Duodenal mucosa (tissue), 2 donors: ENCODE data around the gene FAM156A.
"Not testable (repeated sequence)": the region's sequence is repeated elsewhere in the genome, so short reads cannot be mapped to it uniquely, and the experiment has no call there.

Source experiments
- H3K27ac ChIP-seq: one replicate; pipeline ENCODE4 v1.7.0; 2013; ENCODE audit warnings: low read depth, low read length
- H3K27me3 ChIP-seq, 2 donors: one replicate each; pipeline ENCODE4 v1.7.0; 2013; ENCODE audit warnings: low read length in 2 of 2, control low read depth in 1 of 2; ENCODE audit not compliant: insufficient read depth in 2 of 2, control insufficient read depth in 1 of 2
- H3K36me3 ChIP-seq, 2 donors: one replicate each; pipeline ENCODE4 v1.7.0; 2013; ENCODE audit warnings: low read length in 2 of 2, control low read depth in 1 of 2; ENCODE audit not compliant: insufficient read depth in 2 of 2, control insufficient read depth in 1 of 2
- H3K4me1 ChIP-seq, 2 donors: one replicate each; pipeline ENCODE4 v1.7.0; 2013; ENCODE audit warnings: low read length in 2 of 2, control low read depth in 1 of 2; ENCODE audit not compliant: insufficient read depth in 2 of 2, control insufficient read depth in 1 of 2
- H3K4me3 ChIP-seq, 2 donors: one replicate each; pipeline ENCODE4 v1.7.0; 2013; ENCODE audit warnings: low read length in 2 of 2, low read depth in 1 of 2
- H3K9ac ChIP-seq, 2 donors: one replicate each; pipeline ENCODE4 v1.7.0; 2013; ENCODE audit warnings: low read length in 2 of 2, low read depth in 1 of 2
- H3K9me3 ChIP-seq, 2 donors: one replicate each; pipeline ENCODE4 v1.7.0; 2013; ENCODE audit warnings: low read length in 2 of 2, control low read depth in 1 of 2; ENCODE audit not compliant: control insufficient read depth in 1 of 2

The FAM156A gene

GRCh38 chrX:52906072-52906471, 52.2 kb downstream of the FAM156A start:
- not testable (repeated sequence) for H3K36me3 ChIP-seq, H3K27ac ChIP-seq, H3K4me1 ChIP-seq, H3K27me3 ChIP-seq, H3K9me3 ChIP-seq, H3K9ac ChIP-seq, H3K4me3 ChIP-seq

DNA sequence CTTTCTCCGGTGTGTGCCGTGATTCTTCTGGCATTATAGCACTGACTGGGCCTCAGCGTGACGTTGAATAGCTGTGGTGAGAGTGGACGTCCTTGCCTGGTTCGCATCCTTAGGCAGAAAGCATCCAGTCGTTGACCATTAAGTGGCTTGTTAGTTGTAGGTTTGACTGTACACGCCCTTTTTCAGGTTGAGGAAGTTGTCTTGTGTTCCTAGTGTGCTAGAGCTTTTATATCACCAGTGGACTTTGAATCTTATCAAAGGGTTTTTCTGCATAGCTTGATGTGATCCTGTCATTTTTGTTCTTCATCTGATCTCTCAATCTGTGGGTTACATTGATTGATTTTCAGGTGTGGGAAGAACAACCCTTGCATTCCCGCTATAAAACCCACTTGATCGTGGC, 52.8 kb downstream of the FAM156A start:
- H3K9me3 ChIP-seq, H3K4me3 ChIP-seq, H3K4me1 ChIP-seq, H3K36me3 ChIP-seq, H3K27ac ChIP-seq, H3K27me3 ChIP-seq, H3K9ac ChIP-seq: not testable (repeated sequence)
